Mammary epithelial cell (primary cell): Measurements from ENCODE around the gene PLA2G4E.

Experiments used
- EZH2 ChIP-seq: IDR thresholded peaks from 2 replicates; pipeline ENCODE4 v1.6.1; 2012; ENCODE audit warnings: low read length, inconsistent platforms, borderline replicate concordance
- TF ChIP-seq, protein P1 (sequence below), 2 donors: IDR thresholded peaks in 1 of 2; conservative IDR thresholded peaks in 1 of 2; 2 replicates each; pipeline ENCODE4 v1.5.1; 2011 to 2012; ENCODE audit warnings: inconsistent platforms in 2 of 2, low read length in 2 of 2, mild to moderate bottlenecking in 2 of 2, control low read depth in 1 of 2, low read depth in 1 of 2; ENCODE audit not compliant: insufficient read depth in 1 of 2; ENCODE audit errors: extremely low read depth in 1 of 2

- TF ChIP-seq, protein P1, sequence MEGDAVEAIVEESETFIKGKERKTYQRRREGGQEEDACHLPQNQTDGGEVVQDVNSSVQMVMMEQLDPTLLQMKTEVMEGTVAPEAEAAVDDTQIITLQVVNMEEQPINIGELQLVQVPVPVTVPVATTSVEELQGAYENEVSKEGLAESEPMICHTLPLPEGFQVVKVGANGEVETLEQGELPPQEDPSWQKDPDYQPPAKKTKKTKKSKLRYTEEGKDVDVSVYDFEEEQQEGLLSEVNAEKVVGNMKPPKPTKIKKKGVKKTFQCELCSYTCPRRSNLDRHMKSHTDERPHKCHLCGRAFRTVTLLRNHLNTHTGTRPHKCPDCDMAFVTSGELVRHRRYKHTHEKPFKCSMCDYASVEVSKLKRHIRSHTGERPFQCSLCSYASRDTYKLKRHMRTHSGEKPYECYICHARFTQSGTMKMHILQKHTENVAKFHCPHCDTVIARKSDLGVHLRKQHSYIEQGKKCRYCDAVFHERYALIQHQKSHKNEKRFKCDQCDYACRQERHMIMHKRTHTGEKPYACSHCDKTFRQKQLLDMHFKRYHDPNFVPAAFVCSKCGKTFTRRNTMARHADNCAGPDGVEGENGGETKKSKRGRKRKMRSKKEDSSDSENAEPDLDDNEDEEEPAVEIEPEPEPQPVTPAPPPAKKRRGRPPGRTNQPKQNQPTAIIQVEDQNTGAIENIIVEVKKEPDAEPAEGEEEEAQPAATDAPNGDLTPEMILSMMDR (conservative IDR thresholded peaks at IDR 0.05 in 1 of 2, IDR thresholded peaks at IDR 0.05 in 1 of 2; ENCODE audit: extremely low read depth in 1 of 2, insufficient read depth in 1 of 2, low read depth in 1 of 2, low read length in 2 of 2): no peak
- TF ChIP-seq EZH2: no peak
Measured at GRCh38 chr15:42038401-42038800, 17.6 kb upstream of the PLA2G4E start.
